Measurements from ENCODE around the gene KCNIP3.

DNA sequence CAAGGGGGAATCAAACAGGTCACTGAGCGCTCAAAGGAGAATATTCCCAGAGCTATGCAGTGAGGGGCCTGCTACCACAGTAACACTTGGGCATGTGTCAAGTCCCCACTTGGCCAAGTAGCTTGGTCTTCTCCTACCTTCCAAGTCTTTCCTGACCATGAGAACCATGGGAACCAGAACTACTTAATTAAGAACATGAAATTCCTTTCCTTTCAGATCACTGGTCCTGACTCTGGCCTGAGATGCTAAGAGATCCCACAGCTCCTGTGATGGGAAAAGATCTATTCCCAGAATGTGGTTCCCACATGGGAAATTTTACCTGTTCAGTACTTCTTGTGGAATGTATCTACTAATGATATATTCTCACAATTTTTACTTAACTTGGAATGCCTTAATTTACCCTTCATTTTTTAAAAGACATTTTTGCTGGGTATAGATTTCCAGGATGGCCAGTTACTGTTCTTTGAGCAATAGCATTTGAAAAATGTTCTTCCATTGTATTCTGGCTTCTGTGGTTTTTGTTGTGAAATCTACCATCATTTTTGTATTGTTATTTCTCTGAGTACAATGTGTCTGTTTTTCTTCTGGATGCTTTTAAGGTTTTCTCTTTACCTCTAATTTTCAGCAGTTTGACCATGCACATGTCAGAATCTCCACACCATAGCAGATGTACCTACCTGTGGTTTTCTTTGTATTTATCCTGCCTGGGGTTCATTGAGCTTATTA, 37.9 kb downstream of the KCNIP3 start:
- TF ChIP-seq CTCF (IDR thresholded peaks at IDR 0.05; ENCODE audit: low read depth, low read length): no peak
- TF ChIP-seq EZH2phosphoT487 (IDR thresholded peaks at IDR 0.05; ENCODE audit: low read depth): no peak
